GM12875 (cell line): ENCODE data around the gene ATP12A.
A peak's percentile ranks its signal among the peaks of the same experiment; 100 is the strongest.

Experiments
- H3K4me3 ChIP-seq: one replicate; pipeline ENCODE4 v1.5.1; 2011; ENCODE audit warnings: low read depth, low read length, control low read depth
- TF ChIP-seq, protein P1 (sequence below): IDR thresholded peaks from 2 replicates; pipeline ENCODE4 v1.5.1; 2011; ENCODE audit warnings: low read depth, mild to moderate bottlenecking, control low read depth, inconsistent platforms, low read length, moderate library complexity, borderline replicate concordance; ENCODE audit not compliant: insufficient read depth

The ATP12A gene

DNA sequence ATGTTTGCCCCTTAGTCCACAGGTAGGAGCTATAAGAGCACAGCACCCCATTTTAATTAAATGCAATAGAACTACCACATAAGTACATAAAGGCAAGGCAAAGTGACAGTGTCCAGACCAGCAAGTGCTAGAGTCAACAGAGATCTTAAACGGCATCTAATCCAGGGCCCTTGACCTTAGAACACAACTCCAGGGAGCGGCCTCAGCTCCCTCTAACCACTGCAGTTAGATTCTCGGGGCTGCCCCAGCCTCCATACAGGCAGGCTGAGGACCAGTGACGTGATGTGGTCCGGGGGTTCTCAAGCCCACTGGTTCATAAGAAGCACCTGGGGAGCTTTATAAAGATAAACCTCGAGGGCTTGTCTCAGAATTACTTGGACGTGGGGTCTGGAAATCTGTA, 10.0 kb upstream of the ATP12A start:
- no peak overlapping the region for H3K4me3 ChIP-seq
- TF ChIP-seq, protein P1, sequence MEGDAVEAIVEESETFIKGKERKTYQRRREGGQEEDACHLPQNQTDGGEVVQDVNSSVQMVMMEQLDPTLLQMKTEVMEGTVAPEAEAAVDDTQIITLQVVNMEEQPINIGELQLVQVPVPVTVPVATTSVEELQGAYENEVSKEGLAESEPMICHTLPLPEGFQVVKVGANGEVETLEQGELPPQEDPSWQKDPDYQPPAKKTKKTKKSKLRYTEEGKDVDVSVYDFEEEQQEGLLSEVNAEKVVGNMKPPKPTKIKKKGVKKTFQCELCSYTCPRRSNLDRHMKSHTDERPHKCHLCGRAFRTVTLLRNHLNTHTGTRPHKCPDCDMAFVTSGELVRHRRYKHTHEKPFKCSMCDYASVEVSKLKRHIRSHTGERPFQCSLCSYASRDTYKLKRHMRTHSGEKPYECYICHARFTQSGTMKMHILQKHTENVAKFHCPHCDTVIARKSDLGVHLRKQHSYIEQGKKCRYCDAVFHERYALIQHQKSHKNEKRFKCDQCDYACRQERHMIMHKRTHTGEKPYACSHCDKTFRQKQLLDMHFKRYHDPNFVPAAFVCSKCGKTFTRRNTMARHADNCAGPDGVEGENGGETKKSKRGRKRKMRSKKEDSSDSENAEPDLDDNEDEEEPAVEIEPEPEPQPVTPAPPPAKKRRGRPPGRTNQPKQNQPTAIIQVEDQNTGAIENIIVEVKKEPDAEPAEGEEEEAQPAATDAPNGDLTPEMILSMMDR, result no peak

DNA sequence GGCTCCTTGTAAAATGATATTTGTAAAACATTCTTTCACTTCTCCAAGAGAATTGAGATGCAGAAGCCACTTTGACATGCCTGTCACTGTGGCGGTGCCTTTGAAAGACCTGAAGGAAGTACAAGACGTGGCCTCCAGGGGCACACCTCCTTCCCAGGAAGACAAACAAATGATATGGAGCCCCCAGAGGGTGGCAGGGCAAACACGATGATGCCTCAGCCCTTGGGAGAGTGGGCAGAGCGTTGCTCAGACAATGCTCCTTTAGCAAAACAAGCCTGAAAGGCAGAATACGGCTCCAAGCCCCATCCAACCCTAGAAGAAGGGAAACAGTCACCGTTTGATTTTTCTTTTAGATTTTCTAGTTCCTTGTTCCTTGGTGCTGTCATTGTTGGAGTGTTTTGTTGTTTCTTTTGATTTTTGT, 9.2 kb upstream of the ATP12A start:
- TF ChIP-seq, protein P1, result peak; percentile 52; the same call in 1 of the 2 replicates
- no peak overlapping the region for H3K4me3 ChIP-seq

DNA sequence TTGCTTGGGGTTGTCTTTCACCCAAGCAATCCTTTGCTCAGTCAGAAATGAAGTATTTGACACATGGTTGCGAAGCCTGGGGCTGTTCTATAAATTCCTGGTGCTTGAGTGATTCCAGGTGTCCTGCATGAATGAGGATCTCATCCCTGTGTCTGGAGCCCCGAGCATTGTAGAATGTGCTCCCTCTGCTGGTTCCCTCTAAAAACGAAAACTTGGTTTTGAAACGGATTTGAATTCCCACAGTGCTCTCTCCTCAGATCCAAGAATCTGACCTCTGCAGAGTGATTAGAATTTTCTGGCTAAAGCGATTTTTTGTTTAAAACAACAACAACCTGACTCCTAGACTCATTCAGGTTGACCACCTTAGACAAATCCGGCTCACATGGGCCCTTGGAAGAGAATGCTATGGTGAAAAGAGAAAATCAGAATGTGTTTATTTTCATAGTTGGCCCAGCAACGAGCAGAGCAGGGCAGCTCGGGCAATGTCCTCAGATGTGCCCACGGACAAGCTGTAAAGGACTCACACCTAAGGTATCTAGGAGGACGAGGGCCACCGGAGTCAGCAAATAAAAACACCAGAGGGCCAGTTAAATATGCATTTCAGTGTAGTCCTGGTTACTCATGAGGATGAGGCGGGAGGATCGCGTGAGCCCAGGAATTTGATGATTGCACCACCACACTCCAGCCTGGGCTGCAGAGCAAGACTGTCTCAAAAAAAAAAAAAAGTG, 8.7 kb upstream of the ATP12A start:
- H3K4me3 ChIP-seq, result no peak overlapping the region

DNA sequence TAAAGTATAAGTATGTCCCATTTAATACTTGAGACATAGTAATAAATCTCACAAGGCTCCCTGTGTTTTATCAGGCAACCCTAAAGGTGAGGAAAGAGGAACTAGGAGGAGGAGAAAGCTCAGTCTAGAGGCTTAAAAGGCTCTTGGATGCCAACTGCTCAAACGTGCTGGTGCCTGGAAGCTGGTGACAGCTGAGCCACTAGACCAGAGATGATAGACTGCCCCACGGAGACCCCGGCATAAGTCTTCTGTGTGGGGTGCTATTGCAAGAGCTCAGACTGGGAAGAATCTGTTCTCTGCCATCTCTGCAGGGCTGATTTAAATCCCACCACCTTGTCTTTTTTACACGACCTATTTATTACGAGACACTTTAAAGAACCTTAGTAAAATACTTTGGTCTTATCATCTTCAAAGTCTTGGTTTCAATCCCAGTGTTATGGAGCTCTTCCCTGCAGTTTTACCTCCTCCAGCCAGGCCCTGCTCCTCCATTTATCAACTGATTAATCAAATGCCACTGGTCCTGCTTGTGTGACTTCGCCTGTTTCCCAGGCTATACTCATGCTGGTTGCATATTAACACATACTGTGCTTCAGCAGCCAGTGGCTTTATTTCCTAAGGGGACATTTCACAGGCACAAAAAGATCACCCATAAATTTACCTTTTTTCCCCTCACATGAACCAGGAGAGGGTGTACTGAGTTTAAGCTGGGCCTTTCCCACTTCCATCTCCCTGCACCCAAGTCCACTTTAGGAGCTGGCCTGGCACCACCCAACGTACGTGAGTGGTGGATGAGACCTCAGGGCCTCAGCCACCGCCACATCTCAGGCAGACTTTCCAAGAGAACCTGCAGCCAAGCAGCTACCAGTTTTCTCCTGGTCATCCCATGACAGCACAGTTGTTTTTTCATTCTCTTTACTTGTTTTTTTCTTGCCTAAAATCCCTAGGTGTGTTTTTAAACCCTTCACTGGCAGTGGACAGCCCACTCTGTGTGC, 7.8 kb upstream of the ATP12A start:
- no peak overlapping the region for H3K4me3 ChIP-seq
- TF ChIP-seq, protein P1, result no peak

More for the DNA sequence above, 8.7 kb upstream of the ATP12A start:
- TF ChIP-seq, protein P1, result peak; percentile 61; the same call in 1 of the 2 replicates

DNA sequence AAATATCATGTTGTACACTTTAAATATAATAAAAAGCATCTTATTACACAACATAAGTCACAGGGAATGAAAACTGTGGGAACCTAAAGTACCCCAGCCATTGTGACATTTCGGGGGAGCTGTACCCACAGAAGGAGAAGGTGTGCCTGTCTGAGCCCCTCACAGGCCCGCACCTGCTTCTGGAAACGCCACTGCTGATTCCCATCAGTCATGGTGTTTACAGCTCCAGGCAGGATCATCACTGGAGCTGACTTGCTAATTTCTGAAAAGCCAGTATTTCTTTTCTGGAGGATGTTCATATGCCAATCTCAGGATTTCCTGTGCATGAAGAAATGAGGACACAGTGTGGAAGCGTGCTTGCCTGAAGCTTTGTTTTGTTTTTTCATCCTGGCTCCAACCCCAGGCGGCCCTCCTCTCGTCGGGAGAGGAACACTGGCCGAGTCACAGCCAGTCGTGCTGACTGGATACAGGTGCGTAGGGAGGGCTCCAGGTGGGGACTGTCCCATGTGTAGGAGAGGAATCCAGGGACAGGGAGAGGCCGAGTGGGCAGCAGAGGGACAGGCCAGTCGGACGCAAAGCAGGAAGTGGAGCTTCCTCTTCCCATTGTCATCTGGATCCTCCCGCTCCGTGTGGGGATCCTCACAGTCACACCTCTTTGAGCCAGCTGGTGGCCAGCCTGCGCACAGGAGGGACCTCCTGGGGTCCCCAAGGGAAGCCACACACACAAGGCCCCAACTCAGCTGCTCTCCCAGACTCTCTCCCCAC, 4.2 kb upstream of the ATP12A start:
- no peak overlapping the region for H3K4me3 ChIP-seq
- TF ChIP-seq, protein P1, result no peak

DNA sequence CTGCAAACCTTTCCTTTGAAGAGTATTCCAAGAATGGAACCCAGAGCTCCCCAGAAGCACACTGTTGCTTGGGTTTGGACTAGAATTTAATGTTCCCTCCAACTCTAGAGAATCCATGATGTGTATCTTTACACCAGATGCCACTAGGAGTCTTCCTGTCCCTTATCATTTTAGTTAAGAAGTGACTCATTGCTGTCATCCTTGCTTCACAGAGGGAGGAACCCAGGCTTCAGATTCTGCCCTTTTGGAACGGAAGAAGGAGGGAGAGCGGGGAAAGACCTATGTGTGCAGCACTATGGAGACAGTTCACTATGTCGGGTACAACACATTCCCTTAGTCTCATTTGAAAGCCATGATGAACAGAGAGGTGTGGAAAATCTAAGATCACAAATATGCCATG, 2.1 kb upstream of the ATP12A start:
- TF ChIP-seq, protein P1, result no peak
- no peak overlapping the region for H3K4me3 ChIP-seq
